ENCODE data around the gene CLEC17A. TPM values are rescaled to one million over a fixed set of nuclear protein-coding genes. Genes with fewer than 3 reads are reported as not detected.

CLEC17A gene
- total RNA-seq, 6 experiments from 2014 or later: not detected

DNA sequence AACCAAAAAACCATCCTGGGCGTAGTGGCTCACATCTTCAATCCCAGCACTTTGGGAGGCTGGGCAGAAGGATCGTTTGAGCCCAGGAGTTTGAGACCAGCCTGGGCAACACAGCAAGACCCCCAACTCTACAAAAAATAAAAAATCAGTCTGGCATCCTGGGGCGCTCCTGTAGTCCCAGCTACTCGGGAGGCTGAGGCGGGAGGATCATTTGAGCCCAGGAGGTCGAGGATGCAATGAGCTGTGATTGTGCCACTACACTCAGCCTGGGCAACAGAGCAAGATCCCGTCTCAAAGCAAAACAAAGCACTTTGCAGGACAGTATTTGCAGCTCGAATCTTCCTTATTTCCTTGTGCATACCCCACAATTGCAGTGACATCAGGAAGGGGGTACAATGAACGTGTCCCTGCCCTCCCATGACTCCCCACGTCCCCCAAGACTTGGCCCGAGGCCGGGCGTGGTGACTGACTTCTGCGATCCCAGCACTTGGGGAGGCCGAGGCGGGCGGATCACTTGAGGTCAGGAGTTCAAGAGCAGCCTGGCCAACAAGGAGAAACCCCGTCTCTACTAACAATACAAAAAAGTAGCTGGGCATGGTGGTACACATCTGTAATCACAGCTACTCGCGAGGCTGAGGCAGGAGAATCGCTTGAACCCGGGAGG is 11.9 kb upstream of the CLEC17A start:
- WGBS (ENCODE audit: insufficient coverage, low coverage, low lambda C conversion rate, missing lambda C conversion rate): 35% methylated on average over 18 of the region's 22 CpGs
- intact Hi-C loops (cut with DNase I): loop anchor here in 1 of 2 donors (10.0 kb wide), 1 partner anchor 114 kb away; no protein-coding TSS in a partner anchor

DNA sequence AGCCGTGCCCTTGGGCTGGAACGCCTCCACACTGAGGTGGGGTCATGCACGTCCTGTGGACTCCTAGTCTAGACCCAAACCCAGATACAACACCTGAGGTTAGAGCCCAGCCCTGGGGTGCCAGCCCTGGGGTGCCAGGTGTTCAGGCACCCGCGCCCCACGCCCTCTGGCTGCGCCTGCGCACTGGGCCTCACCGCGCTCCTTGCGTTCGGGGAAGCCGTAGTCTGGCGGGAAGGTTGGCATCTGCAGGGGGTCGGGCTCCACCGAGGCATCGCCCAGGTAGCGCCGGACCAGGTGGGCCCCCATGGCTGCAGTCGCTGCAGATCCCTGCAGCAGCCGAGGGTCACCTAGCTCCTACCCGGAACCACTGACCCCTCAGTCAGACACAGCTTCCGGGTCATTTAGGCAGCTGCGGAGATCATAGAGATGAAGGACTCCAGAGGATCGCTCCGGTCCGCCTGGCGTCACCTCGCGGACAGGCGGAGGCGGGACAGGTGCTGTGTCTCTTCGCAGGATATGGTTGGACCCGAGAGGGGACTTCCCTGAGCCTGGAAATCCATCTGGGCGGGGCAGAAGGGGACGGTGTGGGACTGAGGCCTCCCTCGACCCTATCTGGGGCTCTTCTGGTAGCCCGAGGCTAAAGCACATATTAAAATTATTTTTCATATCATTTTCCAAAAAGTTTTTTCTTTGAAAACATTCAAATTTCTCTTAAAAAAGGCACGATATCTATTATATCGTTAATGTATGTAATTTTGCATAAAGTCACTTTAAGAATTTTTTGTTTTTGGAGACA is 11.0 kb upstream of the CLEC17A start, which contains the start of gene NDUFB7:
Gene NDUFB7, minus strand, starts transcription at position 372 of the 796 bp plus-strand sequence. Its CDS starts 66 bp downstream, at position 306.
- intact Hi-C loops (cut with DNase I): loop anchor here in 1 of 2 donors (10.0 kb wide), 1 partner anchor 113 kb away; no protein-coding TSS in a partner anchor
- TF ChIP-seq, protein P1, sequence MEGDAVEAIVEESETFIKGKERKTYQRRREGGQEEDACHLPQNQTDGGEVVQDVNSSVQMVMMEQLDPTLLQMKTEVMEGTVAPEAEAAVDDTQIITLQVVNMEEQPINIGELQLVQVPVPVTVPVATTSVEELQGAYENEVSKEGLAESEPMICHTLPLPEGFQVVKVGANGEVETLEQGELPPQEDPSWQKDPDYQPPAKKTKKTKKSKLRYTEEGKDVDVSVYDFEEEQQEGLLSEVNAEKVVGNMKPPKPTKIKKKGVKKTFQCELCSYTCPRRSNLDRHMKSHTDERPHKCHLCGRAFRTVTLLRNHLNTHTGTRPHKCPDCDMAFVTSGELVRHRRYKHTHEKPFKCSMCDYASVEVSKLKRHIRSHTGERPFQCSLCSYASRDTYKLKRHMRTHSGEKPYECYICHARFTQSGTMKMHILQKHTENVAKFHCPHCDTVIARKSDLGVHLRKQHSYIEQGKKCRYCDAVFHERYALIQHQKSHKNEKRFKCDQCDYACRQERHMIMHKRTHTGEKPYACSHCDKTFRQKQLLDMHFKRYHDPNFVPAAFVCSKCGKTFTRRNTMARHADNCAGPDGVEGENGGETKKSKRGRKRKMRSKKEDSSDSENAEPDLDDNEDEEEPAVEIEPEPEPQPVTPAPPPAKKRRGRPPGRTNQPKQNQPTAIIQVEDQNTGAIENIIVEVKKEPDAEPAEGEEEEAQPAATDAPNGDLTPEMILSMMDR (IDR thresholded peaks at IDR 0.05): peak; percentile 57 to 92 (median 82)
- TF ChIP-seq POLR2A (IDR thresholded peaks at IDR 0.05): peak; percentile 55
- H3K27ac ChIP-seq: peak within 1 kb of the TSS; percentile 66 to 86 (median 75)
- H3K9me3 ChIP-seq: no peaks in the 10 kb centered on the region
- DNase-seq: peak; percentile 91 to 93 (median 92)
- peak; percentile 96 to 98 (median 98) for ATAC-seq
- WGBS (ENCODE audit: insufficient coverage, low coverage, low lambda C conversion rate, missing lambda C conversion rate): 4% methylated on average over 23 of the region's 40 CpGs
- H3K27me3 ChIP-seq: no peaks in the 10 kb centered on the region
- H3K4me3 ChIP-seq: peak within 1 kb of the TSS; percentile 81 to 100 (median 96)
- H3K36me3 ChIP-seq: no peaks in the 10 kb centered on the region
- peaks cover 0 to 8% (median 4%) of the 10 kb centered on the region in 4 donors for H3K4me1 ChIP-seq

More for the DNA sequence above, 11.9 kb upstream of the CLEC17A start:
- Histone ChIP-seq H3K27me3 (no peaks in the 10 kb centered on the region), H3K4me3 (peak overlapping the region; percentile 81 to 100 (median 96)), H3K36me3 (peaks cover 0 to 3% (median 0%) of the 10 kb centered on the region in 4 donors), H3K27ac (peak overlapping the region in 1 of 3 donors; percentile 86), H3K4me1 (peaks cover 0 to 8% (median 4%) of the 10 kb centered on the region in 4 donors), H3K9me3 (no peaks in the 10 kb centered on the region)
- ATAC-seq (no peak), DNase-seq (no peak)
- TF ChIP-seq, protein P1 (IDR thresholded peaks at IDR 0.05): no peak
- TF ChIP-seq POLR2A (IDR thresholded peaks at IDR 0.05): no peak

DNA sequence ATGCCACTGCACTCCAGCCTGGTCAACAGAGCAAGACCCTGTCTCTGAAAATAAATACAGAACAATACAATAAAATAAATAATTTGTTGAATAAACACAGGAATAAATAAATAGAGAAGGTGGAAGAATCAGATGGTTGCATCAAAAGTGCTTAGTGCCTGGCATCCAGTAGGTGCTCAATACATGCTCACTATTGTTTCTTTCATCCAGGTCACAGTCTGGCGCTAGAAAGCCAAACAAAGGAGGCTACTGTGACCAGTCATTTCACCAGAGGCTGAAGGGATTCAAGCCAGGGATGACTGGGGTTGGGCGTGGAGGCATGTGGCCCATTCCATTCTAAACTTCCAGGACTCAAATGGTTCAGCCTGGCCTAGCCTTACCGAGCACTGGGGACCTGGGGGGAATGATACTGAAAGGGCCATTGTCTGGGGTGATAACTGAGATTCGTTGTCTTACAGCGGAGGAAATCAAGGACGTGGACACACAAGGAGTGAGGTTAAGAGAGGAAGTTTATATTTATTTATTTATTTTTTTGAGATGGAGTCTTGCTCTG is 7.4 kb upstream of the CLEC17A start:
- intact Hi-C loops (cut with DNase I): loop anchor here in 1 of 2 donors (10.0 kb wide), 1 partner anchor 109 kb away; no protein-coding TSS in a partner anchor
- H3K9me3 ChIP-seq: no peaks in the 10 kb centered on the region
- 86% methylated on average over 6 of the region's 6 CpGs for WGBS (ENCODE audit: insufficient coverage, low coverage, low lambda C conversion rate, missing lambda C conversion rate)
- peaks cover 0 to 8% (median 3%) of the 10 kb centered on the region in 4 donors for H3K4me1 ChIP-seq
- TF ChIP-seq, protein P1 (IDR thresholded peaks at IDR 0.05): no peak
- H3K4me3 ChIP-seq: no peak overlapping the region
- no peak overlapping the region for H3K27ac ChIP-seq
- DNase-seq (no peak), ATAC-seq (no peak)
- no peaks in the 10 kb centered on the region for H3K36me3 ChIP-seq
- no peaks in the 10 kb centered on the region for H3K27me3 ChIP-seq

DNA sequence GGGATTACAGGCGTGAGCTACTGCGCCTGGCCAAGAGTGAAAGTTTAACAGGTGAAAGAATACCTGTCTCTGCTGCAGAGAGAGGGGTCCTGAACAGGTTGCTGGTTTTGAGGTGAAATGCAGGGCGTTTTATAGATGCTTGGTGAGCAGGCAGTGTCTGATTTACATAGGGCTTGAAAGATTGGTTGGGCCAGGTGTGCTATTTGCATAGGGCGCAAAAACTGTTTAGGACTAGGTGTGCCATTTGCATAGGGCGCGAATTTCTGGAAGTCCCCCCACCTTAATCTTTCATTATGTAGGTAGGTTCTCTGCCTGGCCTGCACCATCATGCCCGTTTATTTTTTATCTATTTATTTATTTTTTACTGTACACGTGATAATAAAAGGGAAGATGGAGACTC is 6.5 kb upstream of the CLEC17A start:
- WGBS (ENCODE audit: insufficient coverage, low coverage, low lambda C conversion rate, missing lambda C conversion rate): 70% methylated on average over 7 of the region's 8 CpGs
- H3K27ac ChIP-seq: no peak overlapping the region
- DNase-seq (no peak), ATAC-seq (no peak)
- TF ChIP-seq, protein P1 (IDR thresholded peaks at IDR 0.05): no peak
- TF ChIP-seq POLR2A (IDR thresholded peaks at IDR 0.05): no peak
- H3K4me1 ChIP-seq: no peaks in the 10 kb centered on the region
- intact Hi-C loops (cut with DNase I): loop anchor here in 1 of 2 donors (10.0 kb wide), 1 partner anchor 108 kb away; no protein-coding TSS in a partner anchor
- H3K27me3 ChIP-seq: no peaks in the 10 kb centered on the region
- no peaks in the 10 kb centered on the region for H3K36me3 ChIP-seq
- no peaks in the 10 kb centered on the region for H3K9me3 ChIP-seq
- H3K4me3 ChIP-seq: no peak overlapping the region
